ENCODE data around the gene ZSWIM3.

ZSWIM3 gene

DNA sequence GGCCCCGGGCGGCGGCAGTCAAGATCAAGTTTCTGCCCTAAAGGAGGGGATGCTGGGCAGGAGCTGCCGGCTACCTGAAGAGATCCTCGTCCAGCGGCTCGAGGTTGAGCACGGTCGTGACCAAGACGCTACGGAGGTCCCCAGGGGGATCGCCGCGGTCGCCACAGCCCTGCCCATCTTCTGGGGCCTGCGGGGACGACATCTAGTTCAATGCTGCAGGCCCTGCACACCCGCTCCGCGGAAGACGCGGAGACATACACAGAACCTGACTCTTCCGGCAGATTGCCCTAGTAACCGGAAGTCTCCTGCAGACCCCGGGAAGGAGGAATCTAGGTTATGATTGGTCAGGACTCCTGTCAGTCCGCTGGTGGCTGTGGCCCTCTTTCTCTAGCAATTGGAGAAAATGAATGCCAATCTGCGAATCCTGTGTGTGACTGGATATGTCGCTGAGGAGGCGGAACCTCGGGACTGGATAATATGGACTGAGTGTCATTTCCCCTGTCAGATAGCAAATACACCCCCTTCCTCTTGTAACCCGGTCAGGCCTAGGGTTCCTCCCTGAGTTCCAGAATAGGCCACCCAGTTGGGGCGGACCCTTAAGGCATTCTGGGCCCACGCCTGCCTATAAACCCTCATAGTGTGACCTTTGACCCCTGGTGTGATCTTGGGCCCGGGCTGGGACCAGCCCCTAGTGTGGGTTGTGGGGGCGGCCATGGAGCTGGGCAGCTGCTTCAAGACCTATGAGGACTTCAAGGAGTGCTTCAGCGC is at the start of gene ZSWIM3, which contains the start of gene ACOT8:
Gene ZSWIM3 (plus strand): TSS at position 501 of the 768 bp plus-strand sequence. CDS start 212 bp downstream, at position 713.
Gene ACOT8 (minus strand): TSS at position 279 of the 768 bp plus-strand sequence. CDS start 77 bp downstream, at position 202.
- Histone ChIP-seq H3K36me3 (peaks cover 0 to 21% (median 4%) of the 10 kb centered on the region in 3 donors), H3K4me1 (peaks cover 0 to 38% (median 31%) of the 10 kb centered on the region in 4 donors), H3K27me3 (no peaks in the 10 kb centered on the region), H3K27ac (peak within 1 kb of the TSS; percentile 68 to 75), H3K9me3 (no peaks in the 10 kb centered on the region), H3K4me3 (peak within 1 kb of the TSS; percentile 63 to 64)
- TF ChIP-seq, protein P1, sequence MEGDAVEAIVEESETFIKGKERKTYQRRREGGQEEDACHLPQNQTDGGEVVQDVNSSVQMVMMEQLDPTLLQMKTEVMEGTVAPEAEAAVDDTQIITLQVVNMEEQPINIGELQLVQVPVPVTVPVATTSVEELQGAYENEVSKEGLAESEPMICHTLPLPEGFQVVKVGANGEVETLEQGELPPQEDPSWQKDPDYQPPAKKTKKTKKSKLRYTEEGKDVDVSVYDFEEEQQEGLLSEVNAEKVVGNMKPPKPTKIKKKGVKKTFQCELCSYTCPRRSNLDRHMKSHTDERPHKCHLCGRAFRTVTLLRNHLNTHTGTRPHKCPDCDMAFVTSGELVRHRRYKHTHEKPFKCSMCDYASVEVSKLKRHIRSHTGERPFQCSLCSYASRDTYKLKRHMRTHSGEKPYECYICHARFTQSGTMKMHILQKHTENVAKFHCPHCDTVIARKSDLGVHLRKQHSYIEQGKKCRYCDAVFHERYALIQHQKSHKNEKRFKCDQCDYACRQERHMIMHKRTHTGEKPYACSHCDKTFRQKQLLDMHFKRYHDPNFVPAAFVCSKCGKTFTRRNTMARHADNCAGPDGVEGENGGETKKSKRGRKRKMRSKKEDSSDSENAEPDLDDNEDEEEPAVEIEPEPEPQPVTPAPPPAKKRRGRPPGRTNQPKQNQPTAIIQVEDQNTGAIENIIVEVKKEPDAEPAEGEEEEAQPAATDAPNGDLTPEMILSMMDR (IDR thresholded peaks at IDR 0.05): peak in 1 of 2 experiments; percentile 7
- intact Hi-C loops (cut with DNase I; ENCODE audit: low total_unique reads): no loop called here
- DNase-seq: peak; percentile 98 to 99

DNA sequence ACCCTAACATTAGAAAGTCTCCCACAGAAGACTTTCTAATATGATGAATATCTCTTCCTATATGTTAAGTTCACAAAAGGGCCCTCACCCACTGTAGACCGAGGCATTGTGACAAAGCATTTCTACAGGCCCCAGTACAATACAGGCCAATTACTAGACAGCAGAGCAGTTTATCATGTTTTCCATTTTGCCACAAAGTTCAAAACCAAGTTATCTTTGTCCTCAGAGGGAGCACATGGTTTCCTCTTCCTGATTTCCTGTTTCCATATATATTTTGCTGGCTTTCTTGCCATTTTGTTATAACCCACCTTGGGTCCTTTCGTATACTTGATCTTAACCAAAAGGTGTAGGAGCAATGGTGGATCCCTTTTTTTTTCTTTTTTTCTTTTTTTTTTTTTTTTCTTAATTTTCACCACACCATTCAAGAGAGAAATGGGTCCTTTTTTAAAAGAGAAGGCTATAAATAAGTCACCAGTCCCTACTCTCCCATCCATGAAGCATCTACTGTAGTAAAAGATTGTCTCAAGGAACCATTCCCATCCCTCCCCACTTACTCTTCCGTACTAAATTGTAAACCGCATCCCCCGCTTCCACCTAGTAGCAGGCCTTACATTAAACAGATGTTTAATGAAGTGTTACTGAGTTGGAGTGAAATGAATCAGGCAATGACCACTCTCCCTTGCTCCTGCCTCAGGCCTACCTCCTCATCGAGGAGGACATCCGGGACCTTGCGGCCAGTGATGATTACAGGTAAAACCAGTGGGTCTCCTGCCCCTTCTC is 47.0 kb upstream of the ZSWIM3 start:
- H3K36me3 ChIP-seq: peaks cover 40 to 59% (median 59%) of the 10 kb centered on the region in 3 donors
- H3K27ac ChIP-seq: no peak overlapping the region
- TF ChIP-seq, protein P1 (IDR thresholded peaks at IDR 0.05): no peak
- DNase-seq: no peak
- peaks cover 0 to 13% (median 7%) of the 10 kb centered on the region in 4 donors for H3K4me1 ChIP-seq
- H3K4me3 ChIP-seq: no peak overlapping the region
- intact Hi-C loops (cut with DNase I; ENCODE audit: low total_unique reads): no loop called here
- no peaks in the 10 kb centered on the region for H3K27me3 ChIP-seq
- H3K9me3 ChIP-seq: no peaks in the 10 kb centered on the region

DNA sequence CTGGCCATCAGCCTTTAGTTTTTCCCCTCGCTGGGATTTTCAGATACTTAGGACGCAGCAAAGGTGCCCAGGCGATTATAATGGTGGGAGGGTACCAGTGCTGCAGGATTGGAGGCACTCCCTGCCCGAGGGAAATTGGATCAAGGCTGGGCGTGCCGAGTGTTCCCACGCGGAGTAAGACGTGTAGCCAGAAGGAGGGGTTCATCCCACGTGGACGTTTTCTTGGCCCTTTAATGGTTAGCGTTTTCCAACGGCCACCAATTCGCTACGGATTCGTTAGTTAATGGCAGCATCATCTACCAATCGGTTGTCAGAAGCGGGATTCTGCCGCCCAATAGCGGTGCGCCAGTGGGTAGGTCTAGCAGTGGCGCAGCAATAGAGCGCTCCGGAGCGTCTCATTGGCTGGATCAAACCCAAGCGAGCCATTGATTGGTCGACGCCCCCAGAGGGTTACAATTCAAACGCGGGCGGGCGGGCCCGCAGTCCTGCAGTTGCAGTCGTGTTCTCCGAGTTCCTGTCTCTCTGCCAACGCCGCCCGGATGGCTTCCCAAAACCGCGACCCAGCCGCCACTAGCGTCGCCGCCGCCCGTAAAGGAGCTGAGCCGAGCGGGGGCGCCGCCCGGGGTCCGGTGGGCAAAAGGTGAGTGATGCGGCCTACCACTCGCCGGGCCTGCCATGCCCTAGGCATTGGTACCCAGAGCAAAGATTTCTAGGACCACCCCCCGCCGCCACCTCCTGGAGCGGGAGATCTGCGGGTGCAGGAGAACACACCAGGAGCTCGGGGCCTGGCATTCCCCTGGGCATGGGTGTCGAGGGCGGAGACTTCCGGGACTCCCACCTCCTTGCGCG is 45.0 kb upstream of the ZSWIM3 start, which contains the start of gene UBE2C:
Gene UBE2C (plus strand): TSS at position 488 of the 849 bp plus-strand sequence. CDS start 52 bp downstream, at position 540.
- Histone ChIP-seq H3K27ac (peak within 1 kb of the TSS; percentile 32 to 59), H3K9me3 (no peaks in the 10 kb centered on the region), H3K36me3 (peaks cover 24 to 39% (median 39%) of the 10 kb centered on the region in 3 donors), H3K4me3 (peak within 1 kb of the TSS; percentile 45 to 59), H3K27me3 (no peaks in the 10 kb centered on the region), H3K4me1 (peaks cover 0 to 22% (median 11%) of the 10 kb centered on the region in 4 donors)
- TF ChIP-seq, protein P1 (IDR thresholded peaks at IDR 0.05): peak in 1 of 2 experiments; percentile 24
- intact Hi-C loops (cut with DNase I; ENCODE audit: low total_unique reads): no loop called here
- DNase-seq: peak; percentile 98 to 99

DNA sequence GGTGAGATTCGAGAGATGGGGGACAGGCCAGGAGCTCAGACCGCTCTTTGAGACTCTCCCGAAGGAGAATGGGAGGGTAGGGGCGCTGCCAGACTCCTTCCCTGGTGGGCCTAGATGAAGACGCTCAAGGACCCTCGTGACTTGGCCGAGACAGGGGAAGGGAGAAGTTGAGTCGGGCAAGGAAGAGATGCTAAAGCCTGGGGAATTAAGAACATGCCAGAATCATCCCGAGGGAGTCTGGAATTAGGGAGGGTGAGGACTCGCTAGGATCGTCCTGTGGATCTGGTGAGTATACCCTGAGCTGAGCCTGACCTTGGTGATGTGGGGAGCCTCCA is 44.4 kb upstream of the ZSWIM3 start:
- peak overlapping the region; percentile 45 to 59 for H3K4me3 ChIP-seq
- no peak for DNase-seq
- peaks cover 18 to 33% (median 33%) of the 10 kb centered on the region in 3 donors for H3K36me3 ChIP-seq
- H3K27ac ChIP-seq: no peak overlapping the region
- TF ChIP-seq, protein P1 (IDR thresholded peaks at IDR 0.05): no peak
- no peaks in the 10 kb centered on the region for H3K27me3 ChIP-seq
- H3K9me3 ChIP-seq: no peaks in the 10 kb centered on the region
- intact Hi-C loops (cut with DNase I; ENCODE audit: low total_unique reads): no loop called here
- H3K4me1 ChIP-seq: peaks cover 0 to 28% (median 16%) of the 10 kb centered on the region in 4 donors

DNA sequence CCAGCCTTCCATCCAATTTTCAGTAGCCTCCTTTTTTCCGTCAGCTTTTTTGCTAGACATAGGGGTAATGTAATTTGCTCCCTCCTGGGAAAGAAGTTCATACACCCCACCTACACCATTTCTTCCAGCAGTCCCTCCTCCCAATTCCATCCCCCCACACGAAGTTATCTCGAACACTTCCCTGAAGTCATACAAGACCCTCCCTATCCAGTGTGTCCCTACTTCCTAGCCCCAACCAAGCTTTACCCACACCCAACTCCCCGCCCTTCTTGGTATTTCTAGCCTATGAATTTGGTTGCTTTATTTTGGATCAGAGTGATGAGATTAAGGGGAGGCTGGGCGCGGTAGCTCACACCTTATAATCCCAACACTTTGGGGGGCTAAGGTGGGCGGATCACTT is 43.9 kb upstream of the ZSWIM3 start:
- peaks cover 0 to 34% (median 19%) of the 10 kb centered on the region in 4 donors for H3K4me1 ChIP-seq
- H3K27ac ChIP-seq: no peak overlapping the region
- H3K9me3 ChIP-seq: no peaks in the 10 kb centered on the region
- no peak for DNase-seq
- no peaks in the 10 kb centered on the region for H3K27me3 ChIP-seq
- intact Hi-C loops (cut with DNase I; ENCODE audit: low total_unique reads): no loop called here
- H3K36me3 ChIP-seq: peaks cover 17 to 28% (median 28%) of the 10 kb centered on the region in 3 donors
- TF ChIP-seq, protein P1 (IDR thresholded peaks at IDR 0.05): no peak
- no peak overlapping the region for H3K4me3 ChIP-seq
